ENCODE measurements around the gene BRSK1. TPM values are rescaled to one million over a fixed set of nuclear protein-coding genes. Genes with fewer than 3 reads are reported as not detected.

The BRSK1 gene
- total and polyA plus RNA-seq, 2 of the 13 experiments (the other 11 are each of a cell fraction or from before 2014, with no cell fraction given), result 0.18 to 1.2 TPM

DNA sequence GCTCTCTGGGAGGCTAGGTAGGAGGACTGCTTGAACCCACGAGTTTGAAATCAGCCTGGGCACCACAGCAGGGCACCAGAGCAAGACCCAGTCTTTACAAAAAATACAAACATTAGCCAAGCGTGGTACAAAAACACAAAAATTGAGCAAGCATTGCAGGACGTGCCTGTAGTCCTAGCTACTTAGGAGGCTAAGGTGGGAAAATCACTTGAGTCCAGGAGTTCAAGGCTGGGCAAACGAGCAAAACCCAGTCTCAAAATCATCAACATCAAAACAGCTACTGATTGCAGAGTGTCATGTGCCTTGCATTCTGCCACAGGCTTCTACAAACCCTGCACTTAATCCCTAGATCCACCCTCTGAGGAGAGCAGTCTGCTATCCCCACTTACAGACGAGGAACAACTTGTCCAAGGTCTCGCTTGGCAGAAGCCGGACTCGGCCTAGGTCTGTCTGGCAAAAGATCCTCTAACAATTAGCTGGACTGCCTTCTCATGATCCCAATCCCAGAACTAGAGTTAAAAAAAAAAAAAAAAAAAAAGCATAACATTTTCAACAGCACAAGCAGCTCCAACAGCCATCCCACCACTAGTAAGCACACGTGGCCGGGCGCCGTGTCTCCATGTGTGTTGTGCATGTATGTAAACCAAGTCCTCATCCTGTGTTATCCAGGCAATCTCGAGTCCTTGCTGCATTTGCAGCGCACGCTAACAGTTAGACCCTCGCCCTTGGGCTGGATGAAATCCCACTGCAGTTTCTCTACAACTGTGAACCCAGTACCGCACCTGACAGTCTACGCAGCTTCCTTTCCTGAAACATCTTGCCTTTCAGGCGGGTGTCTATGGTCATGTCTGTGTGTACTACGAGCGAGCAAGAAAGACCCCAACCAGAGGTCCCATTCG, 27.0 kb upstream of the BRSK1 start (continued):
- TF ChIP-seq, protein P1, sequence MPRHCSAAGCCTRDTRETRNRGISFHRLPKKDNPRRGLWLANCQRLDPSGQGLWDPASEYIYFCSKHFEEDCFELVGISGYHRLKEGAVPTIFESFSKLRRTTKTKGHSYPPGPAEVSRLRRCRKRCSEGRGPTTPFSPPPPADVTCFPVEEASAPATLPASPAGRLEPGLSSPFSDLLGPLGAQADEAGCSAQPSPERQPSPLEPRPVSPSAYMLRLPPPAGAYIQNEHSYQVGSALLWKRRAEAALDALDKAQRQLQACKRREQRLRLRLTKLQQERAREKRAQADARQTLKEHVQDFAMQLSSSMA (CRISPR knock-in tag; IDR thresholded peaks at IDR 0.05), result no peak
- TF ChIP-seq SUZ12 (IDR thresholded peaks at IDR 0.05; ENCODE audit: low read depth, low read length), result no peak
- TF ChIP-seq TCF7L2 (IDR thresholded peaks at IDR 0.05; ENCODE audit: low read depth, low read length), result no peak
- no peak for TF ChIP-seq ZZZ3 (CRISPR knock-in tag; IDR thresholded peaks at IDR 0.05; ENCODE audit: borderline replicate concordance)
- no peak for TF ChIP-seq ZNF234 (CRISPR knock-in tag; conservative IDR thresholded peaks at IDR 0.05)
- TF ChIP-seq, protein P2, sequence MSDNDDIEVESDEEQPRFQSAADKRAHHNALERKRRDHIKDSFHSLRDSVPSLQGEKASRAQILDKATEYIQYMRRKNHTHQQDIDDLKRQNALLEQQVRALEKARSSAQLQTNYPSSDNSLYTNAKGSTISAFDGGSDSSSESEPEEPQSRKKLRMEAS (IDR thresholded peaks at IDR 0.05), result peak; percentile 39; the same call in 1 of the 2 replicates
- TF ChIP-seq, protein P3, sequence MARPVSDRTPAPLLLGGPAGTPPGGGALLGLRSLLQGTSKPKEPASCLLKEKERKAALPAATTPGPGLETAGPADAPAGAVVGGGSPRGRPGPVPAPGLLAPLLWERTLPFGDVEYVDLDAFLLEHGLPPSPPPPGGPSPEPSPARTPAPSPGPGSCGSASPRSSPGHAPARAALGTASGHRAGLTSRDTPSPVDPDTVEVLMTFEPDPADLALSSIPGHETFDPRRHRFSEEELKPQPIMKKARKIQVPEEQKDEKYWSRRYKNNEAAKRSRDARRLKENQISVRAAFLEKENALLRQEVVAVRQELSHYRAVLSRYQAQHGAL (CRISPR knock-in tag; IDR thresholded peaks at IDR 0.05; ENCODE audit: not compliant biosample characterization), result no peak
- TF ChIP-seq PHF5A (CRISPR knock-in tag; IDR thresholded peaks at IDR 0.05; ENCODE audit: low read depth, unreplicated experiment), result no peak
- TF ChIP-seq TCF12 (IDR thresholded peaks at IDR 0.05), result no peak
- no peak for TF ChIP-seq TCF12 (CRISPR knock-in tag; IDR thresholded peaks at IDR 0.05)
- no peak for TF ChIP-seq ZNF75D (CRISPR knock-in tag; IDR thresholded peaks at IDR 0.05; ENCODE audit: borderline replicate concordance)
- TF ChIP-seq CENPT (CRISPR knock-in tag; IDR thresholded peaks at IDR 0.05; ENCODE audit: low read depth), result no peak
- TF ChIP-seq, protein P4, sequence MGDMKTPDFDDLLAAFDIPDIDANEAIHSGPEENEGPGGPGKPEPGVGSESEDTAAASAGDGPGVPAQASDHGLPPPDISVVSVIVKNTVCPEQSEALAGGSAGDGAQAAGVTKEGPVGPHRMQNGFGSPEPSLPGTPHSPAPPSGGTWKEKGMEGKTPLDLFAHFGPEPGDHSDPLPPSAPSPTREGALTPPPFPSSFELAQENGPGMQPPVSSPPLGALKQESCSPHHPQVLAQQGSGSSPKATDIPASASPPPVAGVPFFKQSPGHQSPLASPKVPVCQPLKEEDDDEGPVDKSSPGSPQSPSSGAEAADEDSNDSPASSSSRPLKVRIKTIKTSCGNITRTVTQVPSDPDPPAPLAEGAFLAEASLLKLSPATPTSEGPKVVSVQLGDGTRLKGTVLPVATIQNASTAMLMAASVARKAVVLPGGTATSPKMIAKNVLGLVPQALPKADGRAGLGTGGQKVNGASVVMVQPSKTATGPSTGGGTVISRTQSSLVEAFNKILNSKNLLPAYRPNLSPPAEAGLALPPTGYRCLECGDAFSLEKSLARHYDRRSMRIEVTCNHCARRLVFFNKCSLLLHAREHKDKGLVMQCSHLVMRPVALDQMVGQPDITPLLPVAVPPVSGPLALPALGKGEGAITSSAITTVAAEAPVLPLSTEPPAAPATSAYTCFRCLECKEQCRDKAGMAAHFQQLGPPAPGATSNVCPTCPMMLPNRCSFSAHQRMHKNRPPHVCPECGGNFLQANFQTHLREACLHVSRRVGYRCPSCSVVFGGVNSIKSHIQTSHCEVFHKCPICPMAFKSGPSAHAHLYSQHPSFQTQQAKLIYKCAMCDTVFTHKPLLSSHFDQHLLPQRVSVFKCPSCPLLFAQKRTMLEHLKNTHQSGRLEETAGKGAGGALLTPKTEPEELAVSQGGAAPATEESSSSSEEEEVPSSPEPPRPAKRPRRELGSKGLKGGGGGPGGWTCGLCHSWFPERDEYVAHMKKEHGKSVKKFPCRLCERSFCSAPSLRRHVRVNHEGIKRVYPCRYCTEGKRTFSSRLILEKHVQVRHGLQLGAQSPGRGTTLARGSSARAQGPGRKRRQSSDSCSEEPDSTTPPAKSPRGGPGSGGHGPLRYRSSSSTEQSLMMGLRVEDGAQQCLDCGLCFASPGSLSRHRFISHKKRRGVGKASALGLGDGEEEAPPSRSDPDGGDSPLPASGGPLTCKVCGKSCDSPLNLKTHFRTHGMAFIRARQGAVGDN (CRISPR knock-in tag; IDR thresholded peaks at IDR 0.05), result no peak
- no peak for TF ChIP-seq NR3C1 (CRISPR knock-in tag; IDR thresholded peaks at IDR 0.05)
- no peak for TF ChIP-seq RFX5 (IDR thresholded peaks at IDR 0.05; ENCODE audit: low read depth, low read length)
- no peak for TF ChIP-seq TARDBP (CRISPR knock-in tag; IDR thresholded peaks at IDR 0.05)
- no peak for TF ChIP-seq SCMH1 (CRISPR knock-in tag; IDR thresholded peaks at IDR 0.05; ENCODE audit: borderline replicate concordance)
- TF ChIP-seq, protein P5, sequence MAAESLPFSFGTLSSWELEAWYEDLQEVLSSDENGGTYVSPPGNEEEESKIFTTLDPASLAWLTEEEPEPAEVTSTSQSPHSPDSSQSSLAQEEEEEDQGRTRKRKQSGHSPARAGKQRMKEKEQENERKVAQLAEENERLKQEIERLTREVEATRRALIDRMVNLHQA (CRISPR knock-in tag; IDR thresholded peaks at IDR 0.05), result no peak
- no peak for TF ChIP-seq ZNF496 (CRISPR knock-in tag; IDR thresholded peaks at IDR 0.05; ENCODE audit: insufficient replicate concordance)
- peak; percentile 77 for TF ChIP-seq RXRB (CRISPR knock-in tag; IDR thresholded peaks at IDR 0.05; ENCODE audit: borderline replicate concordance)
- TF ChIP-seq SP140L (CRISPR knock-in tag; IDR thresholded peaks at IDR 0.05; ENCODE audit: borderline replicate concordance), result no peak
- 0 out of 2 replicates have a peak, but pooled peaks have one; percentile 5 for TF ChIP-seq ZNF788 (CRISPR knock-in tag; IDR thresholded peaks at IDR 0.05; ENCODE audit: borderline replicate concordance)
- TF ChIP-seq, protein P6, sequence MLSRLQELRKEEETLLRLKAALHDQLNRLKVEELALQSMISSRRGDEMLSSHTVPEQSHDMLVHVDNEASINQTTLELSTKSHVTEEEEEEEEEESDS (CRISPR knock-in tag; IDR thresholded peaks at IDR 0.05; ENCODE audit: borderline replicate concordance), result no peak
